Measurements from ENCODE around the gene WDR93.

- no peak for TF ChIP-seq CTCF (IDR thresholded peaks at IDR 0.05; ENCODE audit: low read depth, low read length, poor library complexity, severe bottlenecking)
- TF ChIP-seq EZH2phosphoT487 (IDR thresholded peaks at IDR 0.05; ENCODE audit: borderline replicate concordance, low read length): no peak
Observed at GRCh38 chr15:89671687-89672086, 18.9 kb upstream of the WDR93 start.
